AG08395 (cell line): ENCODE data around the gene NHLH1.

ENCODE experiments used
- DNase-seq: peaks from one replicate; pipeline ENCODE4 v3.0.0; 2012; ENCODE audit warnings: mixed read lengths, low spot score

The NHLH1 gene

GRCh38 chr1:160411271-160412027 lies 44.6 kb downstream of the NHLH1 start:
- DNase-seq, result no peak

- DNase-seq, result no peak
These were observed 45.1 kb downstream of the NHLH1 start for GRCh38 chr1:160412028-160412362.

- DNase-seq, result no peak
These were observed 46.8 kb downstream of the NHLH1 start for GRCh38 chr1:160413716-160414115.

- no peak for DNase-seq
These were observed 48.0 kb downstream of the NHLH1 start for GRCh38 chr1:160414881-160415280.

- no peak for DNase-seq
These were observed 48.9 kb downstream of the NHLH1 start for GRCh38 chr1:160415696-160416290.

- DNase-seq, result peak; percentile 60
These were observed 49.5 kb downstream of the NHLH1 start for GRCh38 chr1:160416369-160416768.

GRCh38 chr1:160418483-160418882 lies 51.6 kb downstream of the NHLH1 start:
- no peak for DNase-seq

GRCh38 chr1:160419150-160419837 lies 52.4 kb downstream of the NHLH1 start:
- no peak for DNase-seq

- no peak for DNase-seq
These were observed 52.9 kb downstream of the NHLH1 start for GRCh38 chr1:160419838-160420169.

- DNase-seq, result no peak
These were observed 54.3 kb downstream of the NHLH1 start for GRCh38 chr1:160420881-160421842.

- DNase-seq, result no peak
These were observed 55.0 kb downstream of the NHLH1 start for GRCh38 chr1:160421881-160422280.
